Fibroblast of the aortic adventitia (primary cell): ENCODE data around the gene RNF112. TPM values are rescaled to one million over a fixed set of nuclear protein-coding genes. Genes with fewer than 3 reads are reported as not detected.

Experiments
- DNase-seq: peaks from one replicate; pipeline ENCODE4 v3.0.0-alpha.2; 2010; ENCODE audit warnings: low read depth
- H3K4me3 ChIP-seq: 2 replicates; pipeline ENCODE4 v1.5.1; 2011; ENCODE audit warnings: low read depth, mild to moderate bottlenecking, control low read depth, low read length, moderate library complexity
- CTCF ChIP-seq: IDR thresholded peaks from 2 replicates; pipeline ENCODE4 v1.5.1; 2011; ENCODE audit warnings: mild to moderate bottlenecking, low read length, control low read depth, inconsistent platforms; ENCODE audit not compliant: insufficient read depth
- total RNA-seq: library from RNA; depleted of rRNA; stranded (reverse); fragments of >200 nt; gene quantifications from 2 replicates; pipeline ENCODE4 v1.2.3, GENCODE V29; 2012; ENCODE audit warnings: low replicate concordance

The RNF112 gene
- total RNA-seq, 1 donor: 0.36 TPM

GRCh38 chr17:19407601-19408345, 3.3 kb upstream of the RNF112 start:
- no peak for TF ChIP-seq CTCF
- H3K4me3 ChIP-seq: no peak overlapping the region
- no peak for DNase-seq

GRCh38 chr17:19408346-19408710, 2.7 kb upstream of the RNF112 start:
- TF ChIP-seq CTCF: no peak
- no peak for DNase-seq
- H3K4me3 ChIP-seq: no peak overlapping the region

- DNase-seq: no peak
- H3K4me3 ChIP-seq: no peak overlapping the region
- TF ChIP-seq CTCF: no peak
Measured at GRCh38 chr17:19409066-19409465, 2.0 kb upstream of the RNF112 start.

- TF ChIP-seq CTCF: no peak
- DNase-seq: peak; percentile 48
- no peak overlapping the region for H3K4me3 ChIP-seq
Measured at GRCh38 chr17:19409509-19409908, 1.5 kb upstream of the RNF112 start.

- no peak for TF ChIP-seq CTCF
- H3K4me3 ChIP-seq: no peak overlapping the region
- DNase-seq: no peak
Measured at GRCh38 chr17:19410091-19410490, 941 bp upstream of the RNF112 start.

- no peak for DNase-seq
- no peak overlapping the region for H3K4me3 ChIP-seq
- TF ChIP-seq CTCF: no peak
Measured at GRCh38 chr17:19411631-19412030, 599 bp downstream of the RNF112 start.

GRCh38 chr17:19412510-19412909, 1.5 kb downstream of the RNF112 start:
- TF ChIP-seq CTCF: no peak
- DNase-seq: no peak
- no peak overlapping the region for H3K4me3 ChIP-seq
